Measurements from ENCODE around the gene FAM234B. TPM values are rescaled to one million over a fixed set of nuclear protein-coding genes. Genes with fewer than 3 reads are reported as not detected.

The FAM234B gene
- total RNA-seq, 1 experiment from 2014 or later, result 20.8 TPM

- H3K79me1 ChIP-seq (ENCODE audit: insufficient read depth, low read depth, low read length, poor library complexity, severe bottlenecking), result no peaks in the 10 kb centered on the region
- no peak overlapping the region for H3K4ac ChIP-seq (ENCODE audit: low read depth, low read length)
- no peak overlapping the region for H2BK15ac ChIP-seq (ENCODE audit: low read depth, low read length)
- Mint-ChIP-seq H3K27me3 (ENCODE audit: low read depth) (no peaks in the 10 kb centered on the region; the same call in 1 of the 2 replicates), H3K4me1 (peaks cover 26% of the 10 kb centered on the region in 2 experiments), H3K4me3 (no peak overlapping the region), H3K36me3 (ENCODE audit: insufficient read depth in 1 of 3, low read depth in 3 of 3) (no peaks in the 10 kb centered on the region; a peak in 1 of 7 replicates), H3K27ac (no peak overlapping the region), H3K9me3 (no peaks in the 10 kb centered on the region)
- H2BK5ac ChIP-seq (ENCODE audit: insufficient read length, low read length), result no peak overlapping the region
- H3K27me3 ChIP-seq (ENCODE audit: insufficient read depth, low read length), result no peaks in the 10 kb centered on the region
- H3K4me2 ChIP-seq (ENCODE audit: insufficient read depth, insufficient read length, low read length), result no peak overlapping the region
- H3K14ac ChIP-seq (ENCODE audit: insufficient read depth, low read length), result no peak overlapping the region
- H2BK12ac ChIP-seq (ENCODE audit: insufficient read length, low read depth, low read length), result no peak overlapping the region
- no peak overlapping the region for H2BK120ac ChIP-seq (ENCODE audit: low read depth, low read length, poor library complexity, severe bottlenecking)
- peaks cover 4% of the 10 kb centered on the region; the same call in 1 of the 2 replicates for H3K4me1 ChIP-seq (ENCODE audit: insufficient read depth, low read length)
- H2BK20ac ChIP-seq (ENCODE audit: low read depth, low read length, poor library complexity, severe bottlenecking), result no peak overlapping the region
- no peak overlapping the region for H3K27ac ChIP-seq (ENCODE audit: insufficient read length, low read depth, low read length)
- no peaks in the 10 kb centered on the region for H3K9me3 ChIP-seq (ENCODE audit: control insufficient read depth, low read depth, low read length)
- no peak overlapping the region for H3K56ac ChIP-seq (ENCODE audit: insufficient read length, low read depth, low read length)
- no peaks in the 10 kb centered on the region for H4K20me1 ChIP-seq (ENCODE audit: control insufficient read depth, insufficient read depth, insufficient read length)
- no peak overlapping the region for H4K5ac ChIP-seq (ENCODE audit: insufficient read length, low read depth, low read length)
- no peak overlapping the region for H4K8ac ChIP-seq (replicated peaks; ENCODE audit: insufficient read length, low read depth, low read length)
- H3T11ph ChIP-seq (ENCODE audit: low read length), result no peak overlapping the region
- no peak for DNase-seq
- TF ChIP-seq CTCF (conservative IDR thresholded peaks at IDR 0.05), result no peak
- H3K18ac ChIP-seq (ENCODE audit: insufficient read length, low read depth, low read length), result no peak overlapping the region
- H2AK5ac ChIP-seq (ENCODE audit: insufficient read length, low read length), result no peak overlapping the region
- H3K9ac ChIP-seq (ENCODE audit: extremely low read depth, insufficient read length, low read length), result no peak overlapping the region
- H3K23me2 ChIP-seq (ENCODE audit: insufficient read length, low read depth, low read length, poor library complexity, severe bottlenecking), result no peaks in the 10 kb centered on the region
- no peak overlapping the region for H3K23ac ChIP-seq (ENCODE audit: insufficient read length, low read depth, low read length)
- H2AFZ ChIP-seq (ENCODE audit: low read length), result no peak overlapping the region
- H3K79me2 ChIP-seq (ENCODE audit: insufficient read depth, low read length), result no peaks in the 10 kb centered on the region
- no CpG with 5 or more reads among the region's 2 CpGs for WGBS (ENCODE audit: extremely low coverage, insufficient read length, low lambda C conversion rate)
- no peak overlapping the region for H4K91ac ChIP-seq (ENCODE audit: insufficient read length, low read depth, low read length)
These were observed 75.6 kb downstream of the FAM234B start for GRCh38 chr12:13119826-13120225.
